ENCODE data around the gene TEKTIP1.
"Not testable (repeated sequence)": the region's sequence is repeated elsewhere in the genome, so short reads cannot be mapped to it uniquely, and the experiment has no call there.

TEKTIP1 gene

DNA sequence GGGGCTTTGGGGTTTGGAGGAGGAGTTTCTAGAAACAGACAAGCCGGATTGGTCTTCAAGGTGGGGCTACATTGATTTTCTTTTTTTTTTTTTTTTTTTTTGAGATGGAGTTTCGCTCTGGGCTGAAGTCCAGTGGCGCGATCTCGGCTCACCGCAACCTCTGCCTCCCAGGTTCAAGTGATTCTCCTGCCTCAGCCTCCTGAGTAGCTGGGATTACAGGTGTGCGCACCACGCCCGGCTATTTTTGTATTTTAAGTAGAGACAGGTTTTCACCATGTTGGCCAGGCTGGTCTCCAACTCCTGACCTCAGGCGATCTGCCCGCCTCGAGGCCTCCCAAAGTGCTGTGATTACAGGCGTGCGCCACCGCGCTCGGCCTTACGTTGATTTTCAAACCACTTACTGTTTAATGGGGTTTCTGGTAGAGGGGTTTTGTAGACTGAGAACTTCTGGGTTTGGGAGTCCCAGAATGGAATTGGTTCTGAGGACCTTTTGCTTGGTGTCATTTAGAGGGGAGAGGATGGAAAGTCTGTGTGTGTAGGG lies 30.8 kb upstream of the TEKTIP1 start:
- DNase-seq, result not testable (repeated sequence)

DNA sequence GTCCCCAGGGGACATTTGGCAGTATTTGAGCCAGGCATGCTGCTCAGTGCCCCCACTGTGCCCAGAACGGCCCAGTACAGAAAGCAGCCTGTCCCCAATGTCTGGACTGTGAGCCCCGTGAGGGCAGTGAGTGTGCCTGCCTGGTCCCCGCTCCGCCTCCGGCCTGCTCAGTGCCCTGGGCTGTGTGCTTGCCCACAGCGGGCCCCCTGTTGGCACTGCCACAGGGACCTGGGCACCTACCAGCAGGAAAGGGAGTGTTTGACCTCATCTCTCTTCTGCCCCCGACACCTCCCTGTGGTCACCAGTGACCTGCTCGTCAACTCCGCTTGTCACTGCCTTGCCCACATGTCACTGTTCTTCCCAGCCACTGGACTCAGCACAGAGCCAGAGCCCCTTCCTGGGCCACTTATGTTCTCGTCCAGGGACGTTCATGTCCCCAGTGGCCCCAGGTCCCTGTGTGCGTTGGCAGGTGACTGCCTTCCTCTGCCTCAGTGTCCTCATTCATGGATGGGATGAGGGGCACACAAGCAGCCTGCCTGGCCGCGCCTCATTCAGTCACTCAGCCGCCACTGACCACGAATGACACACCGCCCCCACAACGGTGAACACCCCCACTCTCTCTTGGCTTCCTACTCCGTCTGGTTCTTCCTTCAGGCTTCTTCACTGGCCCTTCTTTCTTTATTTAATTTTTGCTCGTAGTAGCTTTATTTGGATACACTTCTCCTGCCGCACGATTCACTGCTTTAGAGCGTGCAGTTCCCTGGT lies 30.0 kb upstream of the TEKTIP1 start:
- no peak for DNase-seq

DNA sequence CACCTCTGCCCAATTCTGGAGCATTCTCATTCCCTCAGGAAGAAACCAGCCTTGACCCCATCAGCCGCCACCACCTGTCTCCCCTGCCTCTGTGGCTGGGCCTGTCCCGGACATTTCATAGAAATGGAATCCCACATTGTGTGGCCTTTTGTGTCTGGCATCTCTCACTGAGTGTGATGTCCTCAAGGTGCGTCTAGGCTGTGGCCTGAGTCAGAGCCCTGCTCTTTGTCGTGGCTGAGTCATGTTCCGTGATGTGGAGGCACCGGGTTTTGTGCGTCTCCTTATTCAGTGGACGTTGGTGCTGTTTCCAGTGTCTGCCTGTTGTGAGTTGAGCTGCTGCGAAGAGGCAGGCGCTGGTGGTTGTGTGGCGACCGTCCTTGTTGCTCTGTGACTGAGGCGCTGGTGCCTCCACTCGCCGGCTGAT lies 29.4 kb upstream of the TEKTIP1 start:
- DNase-seq, result no peak

DNA sequence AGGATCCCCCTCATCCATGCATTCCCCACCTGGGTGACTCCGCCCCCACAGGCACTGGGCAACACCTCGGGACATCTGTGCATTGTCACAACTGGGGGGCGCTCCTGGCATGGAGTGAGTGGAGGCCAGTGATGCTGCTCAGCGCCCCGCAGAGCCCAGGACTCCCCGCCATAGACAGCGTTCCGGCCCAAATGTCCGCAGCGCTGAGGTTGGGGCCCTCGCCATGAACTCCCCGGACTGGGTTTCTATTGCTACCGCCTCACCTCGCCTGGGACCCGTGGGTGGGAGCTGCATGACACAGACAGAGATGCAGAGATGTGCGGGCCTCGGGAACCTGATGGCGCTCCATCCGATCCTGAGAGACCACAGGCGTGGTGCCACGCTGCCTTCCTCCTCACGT lies 28.2 kb upstream of the TEKTIP1 start:
- no peak for DNase-seq

DNA sequence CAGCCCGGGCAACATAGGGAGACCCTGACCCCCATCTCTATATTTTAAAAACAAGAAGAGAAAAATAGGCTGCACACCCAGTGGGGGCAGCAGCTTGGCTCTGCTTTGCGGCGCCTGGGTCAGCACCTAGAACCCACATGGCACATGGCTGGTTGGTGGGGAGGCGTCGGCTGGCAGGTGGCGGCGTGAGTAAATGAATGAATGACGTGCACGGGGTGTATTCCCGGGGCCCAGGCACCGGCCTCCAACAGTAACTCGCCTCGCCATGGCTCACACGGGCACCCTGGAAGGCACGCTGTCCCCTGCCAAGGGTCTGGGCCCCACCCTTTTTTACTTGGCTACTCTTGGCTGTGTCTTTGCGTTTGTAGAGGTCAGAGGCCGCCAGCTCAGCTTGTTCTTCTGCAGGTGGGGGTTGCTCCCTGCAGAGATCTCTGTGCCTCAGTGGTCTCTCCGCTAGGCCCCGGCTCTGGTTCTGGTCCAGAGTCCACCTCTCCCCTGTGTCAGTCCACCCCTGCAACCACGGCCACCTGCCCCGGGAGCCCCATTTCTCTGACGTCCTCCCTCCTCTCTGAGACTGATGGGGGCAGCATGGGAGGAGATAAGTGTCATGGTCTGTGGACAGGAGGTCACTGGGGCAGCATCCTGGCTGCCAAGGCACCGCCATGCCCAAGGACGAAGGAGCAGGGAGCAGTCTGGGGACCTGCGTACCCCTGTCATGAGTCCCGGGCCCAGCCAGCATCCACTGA lies 27.3 kb upstream of the TEKTIP1 start:
- DNase-seq, result no peak

DNA sequence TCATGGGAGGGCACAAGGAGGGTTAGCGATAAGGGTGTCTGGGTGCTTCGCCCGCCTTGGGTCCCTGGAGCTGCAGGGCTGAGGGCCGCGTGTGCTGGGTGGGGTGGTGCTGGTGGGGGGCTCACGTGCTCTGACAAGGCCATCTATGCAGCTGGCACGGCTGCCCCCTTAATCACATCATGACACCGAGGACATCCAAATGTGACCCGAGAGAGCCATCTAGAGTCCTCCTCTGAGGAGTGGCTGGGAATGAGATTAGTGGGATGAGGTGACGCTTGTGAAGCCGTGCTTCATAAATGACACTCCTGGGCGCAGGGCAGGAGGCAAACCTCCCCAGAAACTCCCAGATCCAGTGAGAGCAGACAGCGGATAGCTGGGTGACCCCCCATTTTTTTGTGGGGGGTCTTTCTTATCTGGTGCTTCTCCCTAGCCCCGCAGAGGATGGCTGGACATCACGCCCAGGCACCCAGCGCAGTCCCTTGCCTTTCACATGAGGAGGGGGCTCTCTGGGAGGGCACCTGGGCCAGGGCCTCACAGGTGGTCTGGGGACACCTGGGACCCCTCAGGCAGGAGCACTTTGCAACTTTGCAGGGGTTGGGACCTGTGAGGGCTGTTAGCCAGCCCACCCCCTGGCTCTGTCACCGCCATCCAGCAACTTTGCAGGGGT lies 26.3 kb upstream of the TEKTIP1 start:
- DNase-seq, result no peak

DNA sequence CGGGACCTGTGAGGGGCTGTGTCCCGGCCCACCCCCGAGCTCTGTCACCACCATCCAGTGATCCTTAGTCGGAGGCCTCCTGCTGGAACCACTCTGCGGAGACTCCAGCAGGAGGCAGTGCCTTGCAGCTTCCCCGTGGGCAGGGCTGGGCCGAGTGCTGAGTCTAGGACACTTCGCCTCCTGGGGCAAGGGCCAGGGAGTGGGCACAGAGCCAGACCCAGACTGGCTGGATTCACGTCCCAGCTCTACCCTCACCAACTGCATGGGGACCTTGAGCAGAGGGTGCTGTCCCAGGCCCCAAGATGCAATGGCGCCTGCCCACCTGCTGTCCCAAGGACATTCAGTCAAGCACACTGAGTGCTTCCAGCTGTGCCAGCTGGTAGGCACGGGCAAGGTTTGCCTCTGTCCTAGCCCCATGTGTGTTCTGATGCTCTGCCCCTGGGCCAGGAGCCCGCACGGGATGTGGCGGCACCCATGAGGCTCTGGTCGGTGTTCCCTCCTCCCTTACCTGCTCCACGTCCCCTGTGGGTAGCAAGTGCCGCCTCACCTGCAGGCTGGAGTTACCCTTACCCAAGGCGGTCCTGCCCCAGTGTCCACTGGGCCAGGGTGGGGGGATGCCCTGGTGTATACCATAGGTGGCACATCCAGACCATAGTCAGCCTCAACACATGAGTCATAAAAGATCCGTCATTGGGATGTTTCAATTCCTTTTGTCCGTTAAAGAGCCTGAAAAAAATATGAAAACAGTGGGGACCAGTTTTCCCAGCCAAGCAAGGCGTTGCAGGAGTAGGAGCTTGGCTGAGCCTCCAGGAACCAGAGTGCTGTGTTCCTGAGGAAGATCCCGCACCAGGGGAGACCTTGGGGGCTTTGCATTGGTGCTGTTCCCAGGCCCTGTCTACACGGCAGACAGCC lies 25.5 kb upstream of the TEKTIP1 start:
- DNase-seq, result no peak

DNA sequence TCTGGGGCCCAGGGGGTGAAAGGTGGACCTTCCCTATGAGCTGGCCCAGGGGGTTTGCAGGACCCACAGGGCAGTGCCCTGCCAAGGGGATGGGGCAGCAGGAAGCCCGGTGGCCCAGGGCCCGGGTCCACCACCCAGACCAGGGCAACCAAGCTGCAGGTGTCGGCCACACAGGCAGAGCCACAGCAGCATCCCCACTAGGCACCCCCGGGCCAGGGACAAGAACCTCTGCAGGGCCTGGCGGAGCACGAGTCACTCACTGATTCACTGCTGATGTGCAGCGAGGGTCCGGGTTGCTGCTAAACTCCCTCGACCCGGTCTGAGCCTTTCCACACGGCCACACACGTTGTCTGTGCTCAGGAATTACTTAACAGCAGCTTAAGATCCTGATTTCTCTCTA lies 24.0 kb upstream of the TEKTIP1 start:
- DNase-seq, result no peak

DNA sequence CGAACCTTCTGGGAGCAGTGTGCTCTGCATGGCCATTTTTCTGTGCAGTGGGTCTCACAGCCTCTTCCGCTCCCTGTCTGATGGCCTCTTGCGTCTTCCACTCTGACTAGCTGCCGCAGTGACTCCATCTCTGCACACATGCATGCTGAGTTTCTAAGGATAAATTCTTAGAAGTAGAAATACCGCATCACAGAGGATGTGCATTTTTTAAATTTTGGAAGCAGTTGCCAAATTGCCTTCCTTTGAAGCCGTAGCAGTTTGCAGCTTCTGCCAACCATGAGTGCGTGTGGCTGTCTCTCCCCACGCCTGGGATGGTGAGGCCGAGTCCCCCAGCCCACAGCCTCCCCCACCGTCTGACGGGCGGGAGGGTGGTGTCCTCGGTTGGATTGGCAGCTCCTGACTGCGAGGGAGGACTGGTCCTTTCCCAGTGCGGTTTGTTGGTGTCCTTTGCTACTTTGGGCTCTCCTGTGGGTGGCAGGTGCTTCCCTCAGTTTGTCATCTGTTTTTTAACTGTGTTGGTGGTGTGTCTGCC lies 23.0 kb upstream of the TEKTIP1 start:
- DNase-seq, result no peak

DNA sequence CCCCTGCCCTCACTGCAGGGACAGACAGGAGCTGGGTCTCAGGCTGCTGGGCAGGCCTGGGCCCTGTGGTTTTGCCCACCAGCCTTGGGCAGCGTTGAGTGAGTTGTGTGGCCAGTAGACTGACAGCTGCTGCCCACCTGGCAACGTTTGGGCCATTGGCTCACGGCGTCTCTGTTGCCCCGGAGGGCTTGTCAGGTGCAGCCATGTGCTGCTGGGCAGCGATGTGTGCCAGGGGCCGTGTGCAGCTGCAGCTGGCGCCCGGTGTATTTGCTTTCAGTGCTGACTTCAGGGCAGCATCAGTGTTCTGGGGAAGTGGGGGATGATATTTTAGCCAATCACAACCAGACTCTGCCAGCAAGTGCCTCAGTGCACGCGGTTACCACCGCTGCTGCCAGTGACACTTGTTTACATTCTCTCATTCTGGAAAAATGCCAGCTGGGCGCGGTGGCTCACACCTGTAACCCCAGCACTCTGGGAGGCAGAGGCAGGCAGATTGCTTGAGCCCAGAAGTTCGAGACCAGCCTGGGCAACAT lies 22.2 kb upstream of the TEKTIP1 start:
- DNase-seq, result no peak

DNA sequence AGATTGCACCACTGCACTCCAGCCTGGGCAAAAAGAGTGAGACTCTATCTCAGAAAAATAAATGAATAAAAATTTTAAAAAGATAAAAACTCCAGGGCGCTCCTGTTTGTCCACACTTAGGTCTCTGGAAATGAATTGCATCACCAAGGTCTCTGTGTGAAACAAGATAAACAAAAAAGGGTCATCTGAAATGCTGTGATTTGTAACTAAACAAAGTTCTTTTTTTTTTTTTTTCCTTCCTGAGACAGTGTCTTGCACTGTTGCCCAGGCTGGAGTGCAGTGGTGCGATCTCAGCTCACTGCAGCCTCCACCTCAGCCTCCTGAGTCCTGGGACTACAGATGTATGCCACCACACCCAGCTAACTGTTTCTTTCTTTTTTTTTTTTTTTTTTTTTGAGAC lies 21.3 kb upstream of the TEKTIP1 start:
- no peak for DNase-seq

DNA sequence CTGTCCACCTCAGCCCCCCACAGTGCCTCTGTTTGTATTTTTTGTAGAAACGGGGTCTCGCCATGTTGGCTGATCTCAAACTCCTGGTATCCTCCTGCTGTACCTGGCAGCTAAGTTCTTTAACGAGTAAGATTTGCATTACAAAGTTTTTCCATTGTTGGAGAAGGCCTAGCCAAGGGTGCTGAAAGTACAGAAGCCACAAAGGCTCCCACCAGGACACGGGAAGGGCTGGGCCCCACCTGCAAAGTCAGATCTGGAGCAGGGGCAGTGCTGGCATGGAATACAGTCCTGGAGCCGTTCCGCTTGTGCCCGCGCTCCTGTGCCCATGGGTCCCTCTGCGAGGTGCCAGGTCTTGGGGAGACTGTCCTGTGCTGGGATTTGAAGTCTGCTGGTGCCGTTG lies 20.7 kb upstream of the TEKTIP1 start:
- no peak for DNase-seq

DNA sequence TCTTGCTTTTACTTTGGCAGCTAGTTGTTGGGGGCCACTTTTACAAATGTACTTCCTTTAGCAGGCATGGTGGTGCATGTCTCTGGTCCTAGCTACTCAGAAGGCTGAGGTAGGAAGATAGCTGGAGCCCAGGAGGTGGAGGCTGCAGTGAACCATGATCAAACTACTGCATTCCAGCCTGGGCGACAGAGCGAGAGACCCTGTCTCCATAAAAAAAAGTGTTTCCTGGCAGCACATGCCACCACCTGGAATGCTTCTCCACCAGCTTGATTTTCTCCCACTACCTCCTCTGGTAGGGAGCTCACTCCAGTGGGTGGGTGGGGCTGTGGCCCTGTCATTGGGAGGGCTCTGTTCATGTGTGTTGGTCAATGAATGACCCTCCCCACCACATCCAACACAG lies 20.3 kb upstream of the TEKTIP1 start:
- no peak for DNase-seq

DNA sequence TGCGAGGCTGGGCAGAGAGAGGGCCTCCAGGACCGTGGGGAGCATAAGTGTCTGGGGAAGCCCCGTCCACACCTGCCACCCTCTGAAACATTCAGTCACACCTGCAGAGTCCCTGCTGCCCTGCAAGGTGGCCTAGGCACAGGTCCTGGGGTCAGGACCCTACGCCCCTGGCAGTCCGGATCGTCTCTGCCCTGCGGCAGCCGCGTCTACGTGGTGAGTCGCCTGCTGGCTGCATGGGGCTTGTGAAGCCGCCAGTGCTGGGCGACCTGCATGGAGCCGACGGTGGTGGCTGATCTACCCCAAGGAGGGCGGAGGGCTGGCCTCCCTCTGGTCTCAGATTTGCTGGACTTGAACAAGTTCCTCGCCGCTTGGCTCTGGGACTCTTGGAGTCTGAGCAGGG lies 19.8 kb upstream of the TEKTIP1 start:
- no peak for DNase-seq

DNA sequence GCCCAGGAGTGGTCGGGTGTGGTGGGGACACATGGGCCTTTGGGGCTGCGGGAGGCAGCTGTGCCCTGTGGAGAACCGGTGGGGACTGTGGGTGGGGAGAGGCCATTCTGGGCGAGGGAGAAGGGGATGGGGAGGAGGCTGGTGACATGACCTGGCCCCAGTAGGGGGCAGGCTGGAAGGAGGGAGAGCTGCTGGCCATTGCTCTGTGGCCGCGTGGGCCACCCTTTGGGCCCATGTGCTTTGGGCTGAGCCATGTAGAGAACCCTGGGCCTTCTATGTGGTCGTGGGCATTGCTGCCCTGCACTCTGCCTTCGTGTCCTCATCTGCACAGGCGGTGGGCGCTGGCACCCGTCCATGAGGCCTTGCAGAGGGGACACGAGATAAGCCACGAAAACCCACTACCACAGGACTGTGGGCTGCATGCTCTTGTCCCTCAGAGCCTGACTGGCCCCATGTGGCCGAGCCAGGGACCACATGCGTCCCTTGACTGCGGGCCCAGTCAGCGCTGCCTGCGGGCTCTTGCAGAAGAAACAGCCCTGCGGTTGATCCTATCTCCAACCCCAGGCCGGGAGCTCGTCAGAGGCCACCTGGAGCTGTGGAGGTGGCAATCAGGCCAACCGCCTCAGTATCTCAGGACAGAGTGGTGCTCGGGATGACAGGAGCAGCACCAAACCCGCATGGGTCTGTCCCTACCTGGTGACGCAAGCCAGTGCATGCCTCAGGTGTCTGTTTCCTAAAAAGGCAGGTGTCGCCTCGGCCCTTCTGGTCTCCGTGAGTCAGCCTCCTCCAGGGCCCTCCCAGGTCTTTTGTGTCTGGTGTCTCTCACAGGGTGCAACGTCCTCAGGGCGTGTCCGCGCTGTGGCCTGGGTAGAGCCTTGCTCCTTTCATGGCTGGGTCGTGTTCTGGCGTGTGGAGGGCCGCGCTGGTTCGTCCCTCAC lies 18.5 kb upstream of the TEKTIP1 start:
- DNase-seq, result no peak

DNA sequence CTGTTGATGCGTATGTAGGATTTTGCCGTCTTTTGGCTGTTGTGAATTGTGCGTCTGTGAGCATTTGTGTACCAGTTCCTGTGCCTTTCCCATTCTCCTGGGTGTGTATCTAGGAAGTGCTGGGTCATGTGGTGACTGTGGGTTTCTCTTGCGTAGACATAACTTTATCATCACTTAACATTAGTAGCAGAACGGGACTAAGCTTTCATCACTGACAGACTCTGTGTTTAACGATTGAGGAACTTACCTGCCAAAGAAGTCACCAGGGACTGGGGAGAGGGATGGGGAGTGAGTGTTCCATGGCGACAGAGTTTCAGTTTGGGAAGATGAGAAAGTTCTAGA lies 17.9 kb upstream of the TEKTIP1 start:
- DNase-seq, result no peak

DNA sequence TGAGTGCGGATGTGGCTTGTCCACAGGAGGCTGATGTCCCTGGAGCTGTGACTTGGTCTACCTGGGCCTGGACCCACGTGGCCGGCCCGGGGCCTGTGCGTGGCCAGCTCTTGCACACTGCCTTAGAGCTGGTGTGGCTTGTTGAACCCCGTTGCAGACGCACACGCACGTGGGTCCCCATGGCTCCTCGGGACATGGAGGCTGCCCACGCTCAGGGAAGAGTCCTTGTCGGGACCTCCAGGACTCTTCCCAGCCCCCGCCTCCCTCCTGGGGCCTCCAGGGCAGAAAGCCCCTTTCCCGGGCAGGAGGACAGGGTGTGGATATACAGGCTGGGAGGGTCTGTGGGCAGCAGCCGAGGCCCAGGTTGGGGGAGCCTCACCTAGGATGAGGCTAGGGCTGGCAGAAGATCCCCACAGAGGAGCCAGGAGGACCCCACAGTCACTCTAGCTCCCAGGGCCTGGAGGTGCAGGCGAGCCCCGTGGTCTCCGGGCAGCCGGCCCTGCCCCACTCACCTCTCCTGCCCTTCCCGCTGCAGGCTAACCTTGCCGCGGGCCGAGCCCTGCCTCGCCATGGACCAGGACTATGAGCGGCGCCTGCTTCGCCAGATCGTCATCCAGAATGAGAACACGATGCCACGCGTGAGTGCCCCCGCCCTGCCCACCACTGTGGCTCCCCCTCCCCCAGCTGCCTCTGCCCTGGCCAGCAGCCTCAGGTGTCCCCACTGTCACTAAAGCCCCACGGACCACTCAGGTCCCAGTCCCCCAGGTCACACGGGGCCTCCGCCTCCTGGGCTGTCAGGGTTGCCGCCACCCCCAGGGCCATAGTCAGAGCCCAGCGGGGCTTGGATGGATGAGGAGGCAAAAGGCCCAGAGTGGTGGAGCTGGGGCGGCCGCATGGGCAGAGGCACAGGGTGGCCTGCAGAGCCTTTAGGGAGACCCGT lies 16.3 kb upstream of the TEKTIP1 start:
- DNase-seq, result no peak

DNA sequence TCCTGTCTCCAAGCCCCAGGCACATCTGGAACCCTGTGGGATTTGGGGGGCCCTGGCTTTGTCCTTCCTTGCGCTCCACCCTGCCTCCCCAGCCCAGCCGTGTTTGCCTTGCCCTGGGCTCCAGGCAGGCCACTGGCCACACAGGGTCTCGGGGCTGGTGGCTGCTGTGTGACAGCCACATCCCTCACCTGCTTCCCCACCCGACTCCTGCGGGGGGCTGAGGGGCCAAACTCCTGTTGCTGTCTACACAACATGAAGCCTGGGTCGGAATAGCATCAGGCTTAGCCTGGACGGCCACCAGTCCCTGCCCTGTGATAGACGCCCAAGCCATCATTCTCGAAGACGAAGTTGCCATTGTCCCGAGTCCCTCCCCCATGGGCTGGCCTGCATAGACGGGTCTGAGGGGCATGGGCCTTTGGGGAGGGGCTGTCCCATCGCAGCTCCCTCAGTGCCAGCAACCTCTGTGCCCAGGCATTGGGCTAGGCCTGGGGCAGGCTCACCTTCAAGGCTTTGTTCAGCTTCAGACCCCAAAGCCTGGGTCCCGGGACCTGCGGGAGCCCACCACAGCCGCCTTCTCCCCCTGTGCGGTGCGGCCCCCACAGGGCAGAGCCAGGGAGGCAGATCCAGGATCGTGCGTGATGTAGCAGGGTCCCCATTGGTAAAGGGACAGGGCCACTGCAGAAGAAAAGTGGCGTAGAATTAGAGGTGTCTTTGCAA lies 15.5 kb upstream of the TEKTIP1 start:
- no peak for DNase-seq

Data from GOT3 (cell line).